Measurements from ENCODE around the gene BCKDHB. TPM values are rescaled to one million over a fixed set of nuclear protein-coding genes. Genes with fewer than 3 reads are reported as not detected.
"Not testable (repeated sequence)": the region's sequence is repeated elsewhere in the genome, so short reads cannot be mapped to it uniquely, and the experiment has no call there.

BCKDHB gene
- total and polyA plus RNA-seq, 9 donors: 12.0 to 33.4 (median 18.7) TPM

GRCh38 chr6:80287607-80288006 lies 181.1 kb downstream of the BCKDHB start:
- WGBS, 3 donors: 83 to 92% (median 86%) methylated on average over 3 of the region's 3 CpGs
- TF ChIP-seq POLR2A (IDR thresholded peaks at IDR 0.05) (no peak), EP300 (IDR thresholded peaks at IDR 0.05) (no peak), CTCF (IDR thresholded peaks at IDR 0.05) (no peak)
- H3K36me3 ChIP-seq: no peaks in the 10 kb centered on the region
- intact Hi-C loops (cut with DNase I): no loop called here
- H3K27me3 ChIP-seq: no peaks in the 10 kb centered on the region
- H3K4me1 ChIP-seq (ENCODE audit: insufficient read depth): no peaks in the 10 kb centered on the region
- no peak overlapping the region for H3K4me3 ChIP-seq
- H3K9me3 ChIP-seq: no peaks in the 10 kb centered on the region
- no peak for DNase-seq
- no peak overlapping the region for H3K27ac ChIP-seq

- H3K36me3 ChIP-seq: no peaks in the 10 kb centered on the region
- TF ChIP-seq POLR2A (IDR thresholded peaks at IDR 0.05) (no peak), CTCF (IDR thresholded peaks at IDR 0.05) (no peak), EP300 (IDR thresholded peaks at IDR 0.05) (no peak)
- intact Hi-C loops (cut with DNase I): no loop called here
- no peaks in the 10 kb centered on the region for H3K27me3 ChIP-seq
- no peaks in the 10 kb centered on the region for H3K4me1 ChIP-seq (ENCODE audit: insufficient read depth)
- H3K27ac ChIP-seq: no peak overlapping the region
- DNase-seq: no peak
- 63 to 67% (median 64%) methylated on average over 3 of the region's 3 CpGs for WGBS, 3 donors
- no peaks in the 10 kb centered on the region for H3K9me3 ChIP-seq
- no peak overlapping the region for H3K4me3 ChIP-seq
Observed at GRCh38 chr6:80289727-80290126, 183.3 kb downstream of the BCKDHB start.

- H3K4me3 ChIP-seq; H3K27ac ChIP-seq; intact Hi-C loops (cut with DNase I); H3K9me3 ChIP-seq; DNase-seq; H3K4me1 ChIP-seq (ENCODE audit: insufficient read depth); H3K27me3 ChIP-seq; H3K36me3 ChIP-seq: not testable (repeated sequence)
- WGBS, 3 donors: 84 to 93% (median 89%) methylated on average over 4 of the region's 4 CpGs
Observed at GRCh38 chr6:80294531-80294930, 188.1 kb downstream of the BCKDHB start.

GRCh38 chr6:80302716-80303115 lies 196.2 kb downstream of the BCKDHB start:
- no peak overlapping the region for H3K27ac ChIP-seq
- no peak for DNase-seq
- no peaks in the 10 kb centered on the region for H3K36me3 ChIP-seq
- no peak overlapping the region for H3K4me3 ChIP-seq
- H3K4me1 ChIP-seq (ENCODE audit: insufficient read depth): no peaks in the 10 kb centered on the region
- intact Hi-C loops (cut with DNase I): no loop called here
- no peaks in the 10 kb centered on the region for H3K27me3 ChIP-seq
- H3K9me3 ChIP-seq: no peaks in the 10 kb centered on the region
- TF ChIP-seq CTCF (IDR thresholded peaks at IDR 0.05) (no peak), POLR2A (IDR thresholded peaks at IDR 0.05) (no peak), EP300 (IDR thresholded peaks at IDR 0.05) (no peak)

GRCh38 chr6:80304014-80304413 lies 197.5 kb downstream of the BCKDHB start:
- TF ChIP-seq CTCF (IDR thresholded peaks at IDR 0.05) (no peak), EP300 (IDR thresholded peaks at IDR 0.05) (no peak), POLR2A (IDR thresholded peaks at IDR 0.05) (no peak)
- H3K4me1 ChIP-seq (ENCODE audit: insufficient read depth): no peaks in the 10 kb centered on the region
- no peak for DNase-seq
- no peak overlapping the region for H3K27ac ChIP-seq
- H3K9me3 ChIP-seq: no peaks in the 10 kb centered on the region
- H3K27me3 ChIP-seq: no peaks in the 10 kb centered on the region
- intact Hi-C loops (cut with DNase I): no loop called here
- no peak overlapping the region for H3K4me3 ChIP-seq
- H3K36me3 ChIP-seq: no peaks in the 10 kb centered on the region
- 0 to 85% (median 30%) methylated on average over 1 of the region's 1 CpG for WGBS, 3 donors
